Activated naive CD4-positive, alpha-beta T cell treated with anti-CD3 and anti-CD28 coated beads, Interleukin-2, amount 10 ng/mL, durations not matched to agents 7 days and 5 days (primary cell): Measurements from ENCODE around the gene PFKFB3.
A peak's percentile ranks its signal among the peaks of the same experiment; 100 is the strongest.

Experiments
- CTCF ChIA-PET: fragments of 350-600 bp; sonication (Branson Sonifier 250); formaldehyde crosslinking; loops from one replicate; lab custom pipeline; 2021; ENCODE audit warnings: antibody characterized with exemption; lab: Charles Lee
- DNase-seq: peaks from one replicate; pipeline ENCODE4 v3.0.0-alpha.2; 2020
- H3K27ac Mint-ChIP-seq: one replicate; pipeline ENCODE4 v1.8.0; 2021; ENCODE audit warnings: mild to moderate bottlenecking, moderate library complexity, mixed read lengths
- H3K27me3 Mint-ChIP-seq: one replicate; pipeline ENCODE4 v1.8.0; 2021; ENCODE audit warnings: mild to moderate bottlenecking, mixed read lengths
- H3K36me3 Mint-ChIP-seq: one replicate; pipeline ENCODE4 v1.8.0; 2021; ENCODE audit warnings: mixed read lengths
- H3K4me1 Mint-ChIP-seq: one replicate; pipeline ENCODE4 v1.8.0; 2021; ENCODE audit warnings: mixed read lengths
- H3K4me3 Mint-ChIP-seq: one replicate; pipeline ENCODE4 v1.8.0; 2021; ENCODE audit warnings: mild to moderate bottlenecking, moderate library complexity, mixed read lengths
- H3K9me3 Mint-ChIP-seq: one replicate; pipeline ENCODE4 v1.8.0; 2021; ENCODE audit warnings: mixed read lengths

PFKFB3 gene

GRCh38 chr10:6212806-6213205, 10.1 kb downstream of the PFKFB3 start:
- H3K36me3 Mint-ChIP-seq = peaks cover 44% of the 10 kb centered on the region
- H3K27ac Mint-ChIP-seq = no peak overlapping the region
- DNase-seq = no peak
- no peak overlapping the region for H3K4me3 Mint-ChIP-seq
- CTCF ChIA-PET = interaction anchor here (2.6 kb wide), 1 partner anchor 189 kb away, joined by 8 read pairs; no protein-coding TSS in a partner anchor
- no peaks in the 10 kb centered on the region for H3K27me3 Mint-ChIP-seq
- peaks cover 23% of the 10 kb centered on the region for H3K4me1 Mint-ChIP-seq
- H3K9me3 Mint-ChIP-seq = no peaks in the 10 kb centered on the region

GRCh38 chr10:6213257-6213905, 10.6 kb downstream of the PFKFB3 start:
- no peak for DNase-seq
- Mint-ChIP-seq H3K9me3 (no peaks in the 10 kb centered on the region), H3K27me3 (no peaks in the 10 kb centered on the region), H3K27ac (no peak overlapping the region), H3K4me3 (no peak overlapping the region), H3K36me3 (peaks cover 42% of the 10 kb centered on the region), H3K4me1 (peaks cover 20% of the 10 kb centered on the region)
- CTCF ChIA-PET = interaction anchor here (2.6 kb wide), 1 partner anchor 188 kb away, joined by 8 read pairs; no protein-coding TSS in a partner anchor

GRCh38 chr10:6213908-6214307, 11.2 kb downstream of the PFKFB3 start:
- CTCF ChIA-PET = interaction anchor here (2.6 kb wide), 1 partner anchor 188 kb away, joined by 8 read pairs; no protein-coding TSS in a partner anchor
- Mint-ChIP-seq H3K4me1 (peaks cover 15% of the 10 kb centered on the region), H3K4me3 (no peak overlapping the region), H3K27ac (no peak overlapping the region), H3K36me3 (peaks cover 45% of the 10 kb centered on the region), H3K27me3 (no peaks in the 10 kb centered on the region), H3K9me3 (no peaks in the 10 kb centered on the region)
- DNase-seq = no peak

- Mint-ChIP-seq H3K36me3 (peaks cover 51% of the 10 kb centered on the region), H3K4me3 (no peak overlapping the region), H3K27ac (no peak overlapping the region), H3K9me3 (no peaks in the 10 kb centered on the region), H3K4me1 (peaks cover 13% of the 10 kb centered on the region), H3K27me3 (no peaks in the 10 kb centered on the region)
- CTCF ChIA-PET = interaction anchor here (2.6 kb wide), 1 partner anchor 187 kb away, joined by 8 read pairs; no protein-coding TSS in a partner anchor
- no peak for DNase-seq
These were observed 11.9 kb downstream of the PFKFB3 start for GRCh38 chr10:6214612-6215011.

- Mint-ChIP-seq H3K4me1 (peaks cover 13% of the 10 kb centered on the region), H3K27ac (no peak overlapping the region), H3K9me3 (no peaks in the 10 kb centered on the region), H3K36me3 (peaks cover 55% of the 10 kb centered on the region), H3K4me3 (no peak overlapping the region), H3K27me3 (no peaks in the 10 kb centered on the region)
- DNase-seq = no peak
- CTCF ChIA-PET = no interaction called here
These were observed 12.5 kb downstream of the PFKFB3 start for GRCh38 chr10:6215241-6215640.

GRCh38 chr10:6215683-6216484, 13.2 kb downstream of the PFKFB3 start:
- H3K4me1 Mint-ChIP-seq = peaks cover 12% of the 10 kb centered on the region
- no peak overlapping the region for H3K27ac Mint-ChIP-seq
- DNase-seq = no peak
- CTCF ChIA-PET = interaction anchor here (2.6 kb wide), 1 partner anchor 8 kb away, joined by 7 read pairs; no protein-coding TSS in a partner anchor
- H3K9me3 Mint-ChIP-seq = no peaks in the 10 kb centered on the region
- H3K27me3 Mint-ChIP-seq = no peaks in the 10 kb centered on the region
- H3K36me3 Mint-ChIP-seq = peaks cover 60% of the 10 kb centered on the region
- H3K4me3 Mint-ChIP-seq = no peak overlapping the region

GRCh38 chr10:6216916-6217315, 14.2 kb downstream of the PFKFB3 start:
- no peak overlapping the region for H3K27ac Mint-ChIP-seq
- H3K4me1 Mint-ChIP-seq = peaks cover 8% of the 10 kb centered on the region
- CTCF ChIA-PET = interaction anchor here (2.6 kb wide), 1 partner anchor 9 kb away, joined by 7 read pairs; no protein-coding TSS in a partner anchor
- no peaks in the 10 kb centered on the region for H3K9me3 Mint-ChIP-seq
- H3K36me3 Mint-ChIP-seq = peaks cover 65% of the 10 kb centered on the region
- no peaks in the 10 kb centered on the region for H3K27me3 Mint-ChIP-seq
- H3K4me3 Mint-ChIP-seq = no peak overlapping the region
- DNase-seq = no peak

- H3K27me3 Mint-ChIP-seq = no peaks in the 10 kb centered on the region
- H3K27ac Mint-ChIP-seq = no peak overlapping the region
- no peak overlapping the region for H3K4me3 Mint-ChIP-seq
- H3K4me1 Mint-ChIP-seq = peaks cover 8% of the 10 kb centered on the region
- H3K9me3 Mint-ChIP-seq = no peaks in the 10 kb centered on the region
- CTCF ChIA-PET = interaction anchor here (2.6 kb wide), 1 partner anchor 9 kb away, joined by 7 read pairs; no protein-coding TSS in a partner anchor
- H3K36me3 Mint-ChIP-seq = peaks cover 65% of the 10 kb centered on the region
- DNase-seq = no peak
These were observed 14.9 kb downstream of the PFKFB3 start for GRCh38 chr10:6217611-6218010.

- CTCF ChIA-PET = interaction anchor here (2.6 kb wide), 1 partner anchor 11 kb away, joined by 7 read pairs; no protein-coding TSS in a partner anchor
- peaks cover 63% of the 10 kb centered on the region for H3K36me3 Mint-ChIP-seq
- H3K4me1 Mint-ChIP-seq = peaks cover 4% of the 10 kb centered on the region
- no peak for DNase-seq
- H3K27ac Mint-ChIP-seq = peak overlapping the region; percentile 37
- no peaks in the 10 kb centered on the region for H3K9me3 Mint-ChIP-seq
- H3K4me3 Mint-ChIP-seq = no peak overlapping the region
- no peaks in the 10 kb centered on the region for H3K27me3 Mint-ChIP-seq
These were observed 16.2 kb downstream of the PFKFB3 start for GRCh38 chr10:6218692-6219493.

GRCh38 chr10:6219494-6219836, 16.7 kb downstream of the PFKFB3 start:
- H3K27me3 Mint-ChIP-seq = no peaks in the 10 kb centered on the region
- peaks cover 65% of the 10 kb centered on the region for H3K36me3 Mint-ChIP-seq
- H3K9me3 Mint-ChIP-seq = no peaks in the 10 kb centered on the region
- no peak for DNase-seq
- no peak overlapping the region for H3K4me3 Mint-ChIP-seq
- H3K27ac Mint-ChIP-seq = no peak overlapping the region
- CTCF ChIA-PET = no interaction called here
- H3K4me1 Mint-ChIP-seq = peaks cover 2% of the 10 kb centered on the region

GRCh38 chr10:6220418-6221191, 17.9 kb downstream of the PFKFB3 start:
- peaks cover 2% of the 10 kb centered on the region for H3K4me1 Mint-ChIP-seq
- no peak for DNase-seq
- peaks cover 61% of the 10 kb centered on the region for H3K36me3 Mint-ChIP-seq
- CTCF ChIA-PET = no interaction called here
- H3K27me3 Mint-ChIP-seq = no peaks in the 10 kb centered on the region
- H3K4me3 Mint-ChIP-seq = no peak overlapping the region
- H3K9me3 Mint-ChIP-seq = no peaks in the 10 kb centered on the region
- no peak overlapping the region for H3K27ac Mint-ChIP-seq

GRCh38 chr10:6221192-6221940, 18.6 kb downstream of the PFKFB3 start:
- no peak overlapping the region for H3K27ac Mint-ChIP-seq
- CTCF ChIA-PET = no interaction called here
- H3K27me3 Mint-ChIP-seq = no peaks in the 10 kb centered on the region
- peaks cover 2% of the 10 kb centered on the region for H3K4me1 Mint-ChIP-seq
- H3K9me3 Mint-ChIP-seq = no peaks in the 10 kb centered on the region
- DNase-seq = no peak
- H3K36me3 Mint-ChIP-seq = peaks cover 66% of the 10 kb centered on the region
- H3K4me3 Mint-ChIP-seq = no peak overlapping the region
